Breast epithelium (tissue), 4 donors: ENCODE measurements around the gene ITPRIPL2. TPM values are rescaled to one million over a fixed set of nuclear protein-coding genes. Genes with fewer than 3 reads are reported as not detected.

Experiments
- DNase-seq, 2 donors: peaks; one replicate each; pipeline ENCODE4 v3.0.0-alpha.2; 2019; ENCODE audit warnings: low spot score in 2 of 2
- H3K27ac ChIP-seq, 2 donors: fragments of 200-600 bp; sonication (generic) in 1 of 2; one replicate each; pipeline ENCODE4 v1.5.1; 2016 to 2019; ENCODE audit warnings: mild to moderate bottlenecking in 1 of 2
- H3K27me3 ChIP-seq, 2 donors: fragments of 200-600 bp; sonication (generic) in 1 of 2; one replicate each; pipeline versions ENCODE4 v1.5.1 to v1.6.0; 2017 to 2019; ENCODE audit warnings: control low read depth in 1 of 2, mild to moderate bottlenecking in 1 of 2
- H3K36me3 ChIP-seq: fragments of 200-600 bp; one replicate; pipeline ENCODE4 v1.5.1; 2019
- H3K4me1 ChIP-seq, 2 donors: fragments of 200-600 bp; sonication (generic); one replicate each; pipeline ENCODE4 v1.5.1; 2016 to 2019; ENCODE audit warnings: control low read depth in 1 of 2
- H3K4me3 ChIP-seq, 3 donors: fragments of 200-600 bp; sonication (generic); 1 replicate in 2 of 3; 2 replicates in 1 of 3; pipeline ENCODE4 v1.5.1; 2016 to 2019; ENCODE audit warnings: mild to moderate bottlenecking in 3 of 3, moderate library complexity in 2 of 3
- H3K9me3 ChIP-seq, 2 donors: fragments of 200-600 bp; sonication (generic) in 1 of 2; one replicate each; pipeline ENCODE4 v1.5.1; 2016 to 2019; ENCODE audit warnings: control low read depth in 1 of 2
- CTCF ChIP-seq, 3 donors: fragments of 450-650 bp; IDR thresholded peaks; one replicate each; pipeline ENCODE4 v1.5.1; 2016 to 2017; ENCODE audit warnings: antibody characterized with exemption in 3 of 3, mild to moderate bottlenecking in 3 of 3, moderate library complexity in 3 of 3
- POLR2A ChIP-seq: fragments of 450-650 bp; IDR thresholded peaks from one replicate; pipeline ENCODE4 v1.6.1; 2016; ENCODE audit warnings: antibody characterized with exemption, mild to moderate bottlenecking, moderate library complexity
- POLR2AphosphoS5 ChIP-seq, 3 donors: sonication (generic); formaldehyde crosslinking; IDR thresholded peaks; one replicate each; pipeline ENCODE4 v1.6.1; 2017; ENCODE audit warnings: antibody characterized with exemption in 3 of 3
- intact Hi-C: fragments of 100-400 bp; cut with DNase I; formaldehyde crosslinking; loops from one replicate; pipeline ENCODE4 v1.15.1; 2023; ENCODE audit warnings: low total_unique reads
- total RNA-seq, 3 donors: library from RNA; depleted of rRNA; stranded (reverse); fragments of >200 nt; gene quantifications; one replicate each; pipeline ENCODE4 v1.1.0, GENCODE V29; 2016

ITPRIPL2 gene
- total RNA-seq, 3 donors from 2014 or later, result 36.1 to 66.6 (median 40.3) TPM

GRCh38 chr16:19135201-19135842 lies 21.6 kb downstream of the ITPRIPL2 start:
- DNase-seq, result no peak
- TF ChIP-seq CTCF (IDR thresholded peaks at IDR 0.05) (no peak), POLR2AphosphoS5 (IDR thresholded peaks at IDR 0.05) (no peak), POLR2A (no peak)
- Histone ChIP-seq H3K9me3 (no peaks in the 10 kb centered on the region), H3K27ac (no peak overlapping the region), H3K36me3 (no peaks in the 10 kb centered on the region), H3K27me3 (no peaks in the 10 kb centered on the region), H3K4me1 (peaks cover 0 to 14% of the 10 kb centered on the region in 2 donors), H3K4me3 (no peak overlapping the region)
- intact Hi-C loops, result no loop called here

DNA sequence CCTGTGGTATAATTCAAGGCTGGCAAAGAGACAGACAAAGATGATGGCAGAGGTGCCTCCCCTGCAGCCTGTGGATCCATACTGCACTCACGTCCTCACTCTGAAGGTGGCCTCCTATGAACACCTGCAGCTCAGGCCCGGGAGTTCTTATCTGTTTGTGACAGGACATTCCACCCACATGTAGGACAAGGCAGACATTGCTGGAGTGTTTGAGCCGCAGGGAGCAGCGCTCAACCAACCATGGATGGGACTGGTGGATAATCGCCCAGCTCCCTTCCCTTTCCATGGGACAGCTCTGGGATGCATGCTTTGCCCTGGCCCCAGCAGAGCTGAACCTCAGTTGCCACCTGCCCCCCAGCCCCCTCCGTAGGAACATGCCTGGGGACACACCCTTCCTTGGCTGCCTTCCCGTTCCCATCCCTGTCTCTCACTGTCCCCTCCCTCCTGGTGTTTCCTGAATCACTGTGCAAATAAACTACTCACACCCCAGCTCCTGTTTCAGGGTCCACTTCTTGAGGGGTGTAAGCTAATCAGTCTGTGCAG lies 22.2 kb downstream of the ITPRIPL2 start:
- no peaks in the 10 kb centered on the region for H3K9me3 ChIP-seq
- peak overlapping the region in 1 of 2 donors; percentile 71 for H3K27ac ChIP-seq
- intact Hi-C loops, result no loop called here
- H3K4me3 ChIP-seq, result no peak overlapping the region
- no peaks in the 10 kb centered on the region for H3K36me3 ChIP-seq
- DNase-seq, result no peak
- no peak for TF ChIP-seq POLR2A
- no peak for TF ChIP-seq POLR2AphosphoS5 (IDR thresholded peaks at IDR 0.05)
- no peak for TF ChIP-seq CTCF (IDR thresholded peaks at IDR 0.05)
- H3K27me3 ChIP-seq, result no peaks in the 10 kb centered on the region
- H3K4me1 ChIP-seq, result peaks cover 0 to 14% of the 10 kb centered on the region in 2 donors

- intact Hi-C loops, result no loop called here
- H3K4me1 ChIP-seq, result peaks cover 0 to 14% of the 10 kb centered on the region in 2 donors
- TF ChIP-seq CTCF (IDR thresholded peaks at IDR 0.05) (no peak), POLR2A (no peak), POLR2AphosphoS5 (IDR thresholded peaks at IDR 0.05) (no peak)
- H3K27ac ChIP-seq, result peak overlapping the region; percentile 4 to 71
- no peaks in the 10 kb centered on the region for H3K36me3 ChIP-seq
- no peak overlapping the region for H3K4me3 ChIP-seq
- no peak for DNase-seq
- no peaks in the 10 kb centered on the region for H3K9me3 ChIP-seq
- no peaks in the 10 kb centered on the region for H3K27me3 ChIP-seq
Measured at GRCh38 chr16:19136549-19137196, 22.9 kb downstream of the ITPRIPL2 start.

GRCh38 chr16:19137201-19138128 lies 23.7 kb downstream of the ITPRIPL2 start:
- Histone ChIP-seq H3K27me3 (no peaks in the 10 kb centered on the region), H3K4me3 (no peak overlapping the region), H3K9me3 (no peaks in the 10 kb centered on the region), H3K27ac (peak overlapping the region; percentile 48 to 71), H3K36me3 (no peaks in the 10 kb centered on the region), H3K4me1 (peaks cover 0 to 14% of the 10 kb centered on the region in 2 donors)
- DNase-seq, result peak in 1 of 2 donors; percentile 46
- intact Hi-C loops, result no loop called here
- TF ChIP-seq POLR2A, result no peak
- TF ChIP-seq POLR2AphosphoS5 (IDR thresholded peaks at IDR 0.05), result no peak

DNA sequence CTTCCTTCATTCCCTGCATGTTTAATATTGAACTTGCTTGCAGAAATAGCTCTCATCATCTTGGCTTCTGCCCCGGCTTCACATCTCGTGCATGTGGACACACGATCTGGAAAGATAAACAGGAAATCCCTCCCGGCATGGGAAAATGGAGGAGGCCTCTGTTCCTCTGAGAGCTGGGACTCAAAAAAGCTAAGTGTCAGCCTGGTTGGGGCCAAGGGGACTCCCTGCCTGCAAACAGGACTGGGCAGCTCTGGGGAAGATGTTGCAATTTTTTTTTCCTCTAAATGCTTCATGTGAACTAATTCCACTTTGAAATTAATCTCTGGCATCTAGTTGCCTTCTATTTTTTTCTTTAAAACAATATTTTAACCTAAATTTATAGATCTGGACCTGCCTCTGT lies 24.8 kb downstream of the ITPRIPL2 start:
- Histone ChIP-seq H3K27me3 (no peaks in the 10 kb centered on the region), H3K4me3 (no peak overlapping the region), H3K27ac (peak overlapping the region in 1 of 2 donors; percentile 48), H3K36me3 (no peaks in the 10 kb centered on the region), H3K4me1 (peaks cover 0 to 14% of the 10 kb centered on the region in 2 donors), H3K9me3 (no peaks in the 10 kb centered on the region)
- intact Hi-C loops, result no loop called here
- TF ChIP-seq POLR2A, result no peak
- no peak for TF ChIP-seq CTCF (IDR thresholded peaks at IDR 0.05)
- peak; percentile 45 to 70 (median 53) for TF ChIP-seq POLR2AphosphoS5 (IDR thresholded peaks at IDR 0.05)
- DNase-seq, result peak; percentile 71 to 80
